A172 (cell line): ENCODE measurements around the gene OR6C75. TPM values are rescaled to one million over a fixed set of nuclear protein-coding genes. Genes with fewer than 3 reads are reported as not detected.

Experiments used
- total RNA-seq: library from RNA; depleted of rRNA; stranded (reverse); fragments of >200 nt; shearing (Covaris generic); gene quantifications from 2 replicates; pipeline ENCODE4 v1.2.3, GENCODE V29; 2014; rRNA removed

OR6C75 gene
- total RNA-seq, 1 experiment from 2014 or later = not detected

Other genes with a start within 250 kb of the OR6C75 start
- not detected in 2 replicates for gene OR9K2, start 236.6 kb upstream of the OR6C75 start, total RNA-seq
- gene OR10A7, start 141.9 kb upstream of the OR6C75 start, total RNA-seq = not detected in 2 replicates
- not detected in 2 replicates for gene OR6C74, start 118.4 kb upstream of the OR6C75 start, total RNA-seq
- not detected in 2 replicates for gene OR6C6, start 66.4 kb upstream of the OR6C75 start, total RNA-seq
- gene OR6C1, start 48.6 kb upstream of the OR6C75 start, total RNA-seq = not detected in 2 replicates
- gene OR6C3, start 32.2 kb upstream of the OR6C75 start, total RNA-seq = not detected in 2 replicates
- not detected in 2 replicates for gene OR6C65, start 37.6 kb downstream of the OR6C75 start, total RNA-seq
- gene OR6C76, start 63.3 kb downstream of the OR6C75 start, total RNA-seq = not detected in 2 replicates
- not detected in 2 replicates for gene OR6C2, start 81.1 kb downstream of the OR6C75 start, total RNA-seq
- gene OR6C70, start 107.2 kb downstream of the OR6C75 start, total RNA-seq = not detected in 2 replicates
- gene OR6C68, start 129.4 kb downstream of the OR6C75 start, total RNA-seq = not detected in 2 replicates
- gene OR6C4, start 186.6 kb downstream of the OR6C75 start, total RNA-seq = not detected in 2 replicates
- not detected in 2 replicates for gene OR2AP1, start 209.5 kb downstream of the OR6C75 start, total RNA-seq